NT2/D1 (cell line): ENCODE results near the gene ARFGAP2.

Experiments
- SUZ12 ChIP-seq: IDR thresholded peaks from 2 replicates; pipeline ENCODE4 v1.6.1; 2011; ENCODE audit not compliant: insufficient read length, insufficient read depth; ENCODE audit errors: extremely low read depth
- YY1 ChIP-seq: IDR thresholded peaks from 2 replicates; pipeline ENCODE4 v1.6.1; 2011; ENCODE audit not compliant: insufficient read length, insufficient read depth
- ZNF274 ChIP-seq: IDR thresholded peaks from 2 replicates; pipeline ENCODE4 v1.6.1; 2011; ENCODE audit warnings: mild to moderate bottlenecking, low read depth, low read length

GRCh38 chr11:47155879-47156278 is 20.8 kb downstream of the ARFGAP2 start:
- no peak for TF ChIP-seq YY1
- TF ChIP-seq SUZ12: no peak
- no peak for TF ChIP-seq ZNF274
